ENCODE data around the gene RYR3. TPM values are rescaled to one million over a fixed set of nuclear protein-coding genes. Genes with fewer than 3 reads are reported as not detected.

Gene RYR3
- total RNA-seq, 4 donors from 2014 or later: 0.18 to 3.3 (median 2.3) TPM

DNA sequence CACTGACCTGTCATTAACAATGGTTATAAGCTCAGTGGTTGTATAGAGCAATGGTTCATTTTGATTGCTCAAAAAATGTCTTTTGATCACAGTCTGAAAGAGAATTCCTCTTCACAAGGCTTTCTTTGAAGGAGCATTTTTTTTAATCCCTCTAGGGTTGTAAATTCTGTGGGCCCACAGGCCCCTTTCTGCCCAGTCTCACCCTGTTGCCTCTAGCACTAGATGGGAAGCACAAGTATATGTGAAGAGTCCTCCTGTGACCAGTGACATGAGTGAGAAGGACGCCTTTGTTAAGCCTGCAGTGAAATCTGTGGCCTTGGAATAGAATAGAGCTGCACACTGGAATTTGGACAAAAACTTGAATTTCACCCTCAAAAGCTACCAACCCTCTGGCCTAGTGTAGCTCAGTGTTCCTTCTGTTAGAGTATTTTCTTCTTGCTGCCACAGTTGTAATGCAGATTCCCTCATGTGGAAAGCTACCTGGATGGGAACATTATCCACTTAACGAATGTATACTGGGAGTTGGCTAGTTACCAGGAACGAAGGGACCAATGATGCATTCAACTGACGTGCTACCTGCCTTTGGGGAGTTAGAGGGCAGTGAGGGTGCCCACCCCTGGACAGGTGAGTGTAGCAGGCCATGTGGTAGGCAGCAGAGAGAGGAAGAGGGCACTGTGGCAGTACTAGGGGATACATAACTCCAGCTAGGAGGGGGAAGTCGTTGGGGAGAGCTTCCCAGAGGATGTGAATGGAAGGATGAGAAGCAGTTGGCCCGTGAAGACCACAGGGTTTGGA, 28.3 kb upstream of the RYR3 start:
- no peaks in the 10 kb centered on the region for H3K9me3 ChIP-seq
- H3K27me3 ChIP-seq: no peaks in the 10 kb centered on the region
- no peak for DNase-seq
- H3K36me3 ChIP-seq: no peaks in the 10 kb centered on the region
- TF ChIP-seq, protein P1, sequence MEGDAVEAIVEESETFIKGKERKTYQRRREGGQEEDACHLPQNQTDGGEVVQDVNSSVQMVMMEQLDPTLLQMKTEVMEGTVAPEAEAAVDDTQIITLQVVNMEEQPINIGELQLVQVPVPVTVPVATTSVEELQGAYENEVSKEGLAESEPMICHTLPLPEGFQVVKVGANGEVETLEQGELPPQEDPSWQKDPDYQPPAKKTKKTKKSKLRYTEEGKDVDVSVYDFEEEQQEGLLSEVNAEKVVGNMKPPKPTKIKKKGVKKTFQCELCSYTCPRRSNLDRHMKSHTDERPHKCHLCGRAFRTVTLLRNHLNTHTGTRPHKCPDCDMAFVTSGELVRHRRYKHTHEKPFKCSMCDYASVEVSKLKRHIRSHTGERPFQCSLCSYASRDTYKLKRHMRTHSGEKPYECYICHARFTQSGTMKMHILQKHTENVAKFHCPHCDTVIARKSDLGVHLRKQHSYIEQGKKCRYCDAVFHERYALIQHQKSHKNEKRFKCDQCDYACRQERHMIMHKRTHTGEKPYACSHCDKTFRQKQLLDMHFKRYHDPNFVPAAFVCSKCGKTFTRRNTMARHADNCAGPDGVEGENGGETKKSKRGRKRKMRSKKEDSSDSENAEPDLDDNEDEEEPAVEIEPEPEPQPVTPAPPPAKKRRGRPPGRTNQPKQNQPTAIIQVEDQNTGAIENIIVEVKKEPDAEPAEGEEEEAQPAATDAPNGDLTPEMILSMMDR (IDR thresholded peaks at IDR 0.05): no peak
- TF ChIP-seq POLR2A (IDR thresholded peaks at IDR 0.05): no peak
- no peak overlapping the region for H3K27ac ChIP-seq
- no peak overlapping the region for H3K4me3 ChIP-seq
- no peaks in the 10 kb centered on the region for H3K4me1 ChIP-seq

DNA sequence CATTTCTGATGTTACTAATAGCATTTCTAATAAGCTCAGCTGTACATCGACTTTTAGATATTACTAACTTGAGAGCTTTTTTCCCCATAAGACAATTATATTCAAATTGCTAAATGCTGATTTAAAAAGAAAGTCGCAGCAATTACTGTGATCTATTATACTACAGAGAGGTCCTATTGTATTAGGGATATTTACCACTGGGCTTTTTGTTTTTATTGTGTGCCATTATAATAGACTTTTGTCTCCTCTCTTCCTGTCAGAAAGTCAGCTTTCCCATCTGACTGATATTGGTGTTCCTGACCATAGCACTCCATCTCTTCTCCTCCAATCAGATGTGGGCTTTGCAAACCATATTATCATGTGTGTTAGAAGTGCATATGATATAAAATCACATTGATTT, 27.2 kb upstream of the RYR3 start:
- Histone ChIP-seq H3K27me3 (no peaks in the 10 kb centered on the region), H3K4me3 (no peak overlapping the region), H3K36me3 (no peaks in the 10 kb centered on the region), H3K4me1 (no peaks in the 10 kb centered on the region), H3K9me3 (no peaks in the 10 kb centered on the region), H3K27ac (no peak overlapping the region)
- DNase-seq: no peak
- TF ChIP-seq POLR2A (IDR thresholded peaks at IDR 0.05): no peak
- TF ChIP-seq, protein P1 (IDR thresholded peaks at IDR 0.05): no peak

DNA sequence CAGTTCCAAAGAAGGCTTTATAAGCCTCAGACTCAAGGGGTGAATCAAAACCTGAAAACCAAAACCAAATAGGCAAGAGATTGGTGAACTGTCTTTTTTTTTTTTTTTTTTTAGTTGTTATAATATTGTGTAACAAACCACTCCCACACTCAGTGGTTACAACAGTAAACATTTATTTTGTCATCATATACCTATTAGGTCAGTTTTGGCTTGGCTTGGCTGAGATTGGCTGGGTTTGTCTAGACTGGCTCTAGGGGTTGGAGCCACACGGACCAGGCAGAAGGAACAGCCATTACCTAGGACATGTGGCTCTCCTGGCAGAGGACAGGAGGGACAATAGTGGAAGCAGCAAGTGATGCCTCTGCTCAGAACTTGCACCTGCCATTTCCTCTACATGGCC, 26.4 kb upstream of the RYR3 start:
- no peaks in the 10 kb centered on the region for H3K4me1 ChIP-seq
- no peaks in the 10 kb centered on the region for H3K27me3 ChIP-seq
- H3K4me3 ChIP-seq: no peak overlapping the region
- H3K9me3 ChIP-seq: no peaks in the 10 kb centered on the region
- no peak for DNase-seq
- no peak overlapping the region for H3K27ac ChIP-seq
- TF ChIP-seq POLR2A (IDR thresholded peaks at IDR 0.05): no peak
- H3K36me3 ChIP-seq: no peaks in the 10 kb centered on the region

DNA sequence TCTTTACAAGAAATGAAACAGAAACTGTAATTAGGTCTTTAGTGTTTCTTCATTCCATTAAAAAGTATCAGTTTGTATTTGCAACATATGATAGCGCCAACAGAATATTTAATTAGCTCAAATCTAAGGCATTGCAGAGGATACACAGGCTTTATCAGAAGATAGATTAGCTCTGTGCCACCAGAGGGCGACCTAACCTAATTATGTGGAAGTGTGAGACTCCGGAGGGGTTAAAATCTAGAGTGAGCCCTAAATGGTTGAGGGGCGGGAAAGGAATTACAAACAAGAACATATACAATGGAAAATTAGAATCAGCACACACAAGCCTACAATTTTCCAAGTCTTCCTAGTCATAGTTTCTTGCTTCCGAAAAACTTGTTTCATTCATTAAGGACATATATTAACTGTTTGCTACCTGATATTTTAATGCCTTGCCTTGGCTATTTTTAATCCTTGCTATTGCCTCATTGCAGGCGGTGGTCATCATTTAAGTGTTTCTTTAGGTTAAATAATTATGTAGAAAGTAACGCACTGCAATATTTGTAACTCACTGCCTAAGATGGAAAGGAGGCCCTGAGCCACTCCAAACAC, 18.0 kb upstream of the RYR3 start:
- peak in 1 of 3 donors; percentile 63 for DNase-seq
- no peak overlapping the region for H3K27ac ChIP-seq
- no peaks in the 10 kb centered on the region for H3K27me3 ChIP-seq

DNA sequence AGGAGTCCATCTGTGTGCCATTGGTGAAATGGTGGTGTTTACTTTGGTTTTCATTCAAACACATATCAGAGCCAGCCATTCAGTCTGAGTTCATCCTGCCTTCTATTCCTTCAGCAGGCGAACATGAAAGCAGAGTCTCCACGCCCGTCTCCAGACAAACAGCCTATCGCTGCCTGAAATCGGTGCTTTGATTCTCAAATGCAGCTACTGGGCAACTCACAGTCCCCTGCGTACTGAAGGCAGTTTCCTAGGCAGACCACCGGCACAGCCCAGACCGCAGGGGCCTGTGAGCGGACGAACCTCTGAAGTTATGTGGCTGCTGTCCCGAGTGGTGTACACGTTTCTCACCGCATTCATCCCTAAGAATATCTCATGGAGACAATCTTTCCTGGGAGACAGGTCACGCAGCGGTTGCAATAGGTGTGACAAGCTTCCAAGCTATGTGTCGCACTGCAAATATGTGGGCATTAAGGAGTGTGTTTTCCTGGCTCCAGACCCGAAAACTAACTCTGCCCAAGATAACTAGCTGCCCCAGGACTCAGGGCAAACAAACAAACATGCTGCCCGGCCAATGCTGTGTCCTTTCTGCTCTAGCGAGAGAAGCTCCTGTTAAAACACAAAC, 16.9 kb upstream of the RYR3 start:
- Histone ChIP-seq H3K36me3 (no peaks in the 10 kb centered on the region), H3K27me3 (no peaks in the 10 kb centered on the region), H3K4me1 (no peaks in the 10 kb centered on the region), H3K27ac (no peak overlapping the region), H3K9me3 (no peaks in the 10 kb centered on the region), H3K4me3 (no peak overlapping the region)
- TF ChIP-seq, protein P1 (IDR thresholded peaks at IDR 0.05): no peak
- TF ChIP-seq POLR2A (IDR thresholded peaks at IDR 0.05): no peak
- no peak for DNase-seq

More for the DNA sequence above, 18.0 kb upstream of the RYR3 start:
- no peak overlapping the region for H3K4me3 ChIP-seq
- H3K9me3 ChIP-seq: no peaks in the 10 kb centered on the region
- H3K36me3 ChIP-seq: no peaks in the 10 kb centered on the region
- no peaks in the 10 kb centered on the region for H3K4me1 ChIP-seq
- TF ChIP-seq, protein P1 (IDR thresholded peaks at IDR 0.05): peak in 4 of 6 experiments; percentile 36 to 56 (median 51)
- no peak for TF ChIP-seq POLR2A (IDR thresholded peaks at IDR 0.05)

DNA sequence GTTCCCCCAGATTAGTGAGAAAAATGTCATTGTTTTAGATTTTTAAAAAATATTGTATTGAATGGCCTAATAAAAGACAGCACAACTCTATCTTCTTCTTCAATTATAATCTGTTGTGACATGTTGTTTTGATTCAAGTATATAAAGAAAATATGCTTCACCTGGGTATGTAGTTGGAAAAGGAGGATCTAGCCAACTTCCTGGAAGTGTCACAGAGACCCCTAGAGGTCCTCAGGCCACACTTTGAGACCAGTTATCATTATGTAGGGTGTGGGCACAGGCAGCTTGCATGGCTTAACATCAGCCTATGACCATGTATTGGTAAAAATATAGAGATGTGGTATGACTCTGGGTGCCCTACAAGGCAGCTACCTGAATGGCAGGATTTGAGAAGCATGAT, 14.7 kb upstream of the RYR3 start:
- Histone ChIP-seq H3K36me3 (no peaks in the 10 kb centered on the region), H3K4me3 (no peak overlapping the region), H3K27me3 (no peaks in the 10 kb centered on the region), H3K9me3 (no peaks in the 10 kb centered on the region), H3K27ac (no peak overlapping the region), H3K4me1 (no peaks in the 10 kb centered on the region)
- DNase-seq: no peak
- no peak for TF ChIP-seq POLR2A (IDR thresholded peaks at IDR 0.05)
- TF ChIP-seq, protein P1 (IDR thresholded peaks at IDR 0.05): no peak
